Measurements from ENCODE around the gene TBATA. TPM values are rescaled to one million over a fixed set of nuclear protein-coding genes. Genes with fewer than 3 reads are reported as not detected.

Gene TBATA
- total RNA-seq, 2 experiments from 2014 or later = not detected

DNA sequence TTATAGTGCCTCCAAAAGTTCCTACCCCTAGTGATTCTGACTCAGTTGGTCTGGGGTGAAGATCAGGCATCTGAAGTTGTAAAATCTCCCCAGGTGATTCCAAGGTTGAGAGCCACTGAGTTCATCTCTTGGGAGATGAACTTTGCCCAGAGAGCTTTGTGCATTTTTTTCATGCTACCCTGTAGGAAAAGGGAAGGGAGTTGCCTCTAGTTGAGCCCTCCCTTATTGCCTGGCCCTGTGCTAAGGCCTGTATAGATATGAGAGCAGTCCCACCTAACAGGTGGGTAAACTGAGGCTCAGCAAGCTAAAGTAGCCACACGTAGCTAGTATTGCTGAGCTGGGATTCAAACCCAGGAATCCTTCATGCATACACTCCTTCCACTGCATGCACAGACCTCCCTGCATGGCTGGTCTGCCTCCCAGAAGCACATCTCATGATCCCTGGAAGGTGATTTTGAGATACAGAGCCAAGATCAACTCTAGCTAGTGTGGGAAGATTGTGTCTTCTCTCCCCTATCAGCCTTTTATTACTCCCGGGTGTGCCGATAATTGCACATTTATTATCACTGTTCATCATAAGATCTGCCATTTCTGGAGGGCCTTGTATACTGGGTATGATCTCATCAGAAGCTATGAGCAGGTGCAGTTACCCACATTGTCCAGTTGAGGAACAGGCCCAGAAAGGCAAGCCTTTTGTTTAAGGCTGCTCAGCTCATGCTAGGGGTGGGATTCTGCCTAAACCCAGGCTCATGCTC, 47.0 kb downstream of the TBATA start:
- no peaks in the 10 kb centered on the region for H3K27me3 Mint-ChIP-seq
- H3K36me3 Mint-ChIP-seq (ENCODE audit: low read depth) = no peaks in the 10 kb centered on the region
- no peak for DNase-seq
- H3K27ac Mint-ChIP-seq = no peak overlapping the region
- ATAC-seq = peak; percentile 55
- peaks cover 2% of the 10 kb centered on the region for H3K4me1 Mint-ChIP-seq
- no peak overlapping the region for H3K4me3 Mint-ChIP-seq
- intact Hi-C loops (cut with DNase I, micrococcal nuclease) = no loop called here
- H3K9me3 Mint-ChIP-seq (ENCODE audit: low read depth) = no peaks in the 10 kb centered on the region
- CTCF ChIA-PET = interaction anchor here (0.6 to 1.9 kb wide), 6 partner anchors 21 to 464 kb away, joined by 3 to 5 read pairs (median 3); no protein-coding TSS in a partner anchor
- POLR2A ChIA-PET = no interaction called here

DNA sequence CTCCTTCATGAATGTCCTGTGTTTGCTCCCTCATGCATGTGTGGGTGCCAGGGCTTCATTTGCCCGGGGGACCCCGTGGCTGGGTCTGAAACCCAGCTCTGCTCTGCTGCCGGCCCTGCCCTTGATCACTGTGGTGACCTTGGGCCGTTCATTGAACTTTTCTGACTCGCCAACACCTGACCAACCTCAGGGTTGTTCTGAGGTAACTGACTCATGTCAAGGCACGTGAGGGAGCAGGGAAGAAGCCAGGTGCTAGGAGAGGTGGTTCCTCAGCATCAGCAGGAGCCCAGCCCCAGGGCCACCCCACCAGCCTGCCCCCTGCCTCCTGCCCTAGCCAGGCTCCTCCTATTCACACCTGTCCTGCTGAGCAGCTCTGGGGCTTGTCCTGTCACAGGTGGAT, 47.9 kb downstream of the TBATA start:
- intact Hi-C loops (cut with DNase I, micrococcal nuclease) = no loop called here
- H3K27ac Mint-ChIP-seq = no peak overlapping the region
- ATAC-seq (no peak), DNase-seq (no peak)
- H3K9me3 Mint-ChIP-seq (ENCODE audit: low read depth) = no peaks in the 10 kb centered on the region
- no peaks in the 10 kb centered on the region for H3K4me1 Mint-ChIP-seq
- no peak overlapping the region for H3K4me3 Mint-ChIP-seq
- ChIA-PET POLR2A (no interaction called here), CTCF (no interaction called here)
- H3K36me3 Mint-ChIP-seq (ENCODE audit: low read depth) = no peaks in the 10 kb centered on the region
- no peaks in the 10 kb centered on the region for H3K27me3 Mint-ChIP-seq

DNA sequence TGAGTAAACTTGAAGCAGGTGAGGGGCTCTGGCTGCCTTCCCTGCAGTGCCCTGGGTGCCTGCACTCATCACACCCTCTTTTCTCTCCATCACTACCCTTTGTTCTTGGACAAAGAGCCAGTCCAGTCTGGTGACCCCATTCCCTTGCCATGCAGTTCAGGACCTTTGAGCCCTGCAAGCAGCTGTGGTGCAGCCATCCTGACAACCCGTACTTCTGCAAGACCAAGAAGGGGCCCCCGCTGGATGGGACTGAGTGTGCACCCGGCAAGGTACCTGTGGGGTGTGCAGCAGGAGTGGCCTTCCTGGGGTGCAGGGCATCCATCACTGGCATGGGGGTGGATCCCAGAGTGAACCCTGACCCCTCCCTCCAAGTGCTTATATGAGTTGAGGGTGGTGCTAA, 48.7 kb downstream of the TBATA start:
- ATAC-seq (no peak), DNase-seq (no peak)
- Mint-ChIP-seq H3K9me3 (ENCODE audit: low read depth) (no peaks in the 10 kb centered on the region), H3K27me3 (no peaks in the 10 kb centered on the region), H3K4me1 (no peaks in the 10 kb centered on the region), H3K4me3 (no peak overlapping the region), H3K27ac (no peak overlapping the region), H3K36me3 (ENCODE audit: low read depth) (no peaks in the 10 kb centered on the region)
- POLR2A ChIA-PET = no interaction called here
- intact Hi-C loops (cut with DNase I, micrococcal nuclease) = no loop called here
- CTCF ChIA-PET = interaction anchor here (0.7 kb wide), 1 partner anchor 118 kb away, joined by 3 read pairs; no protein-coding TSS in a partner anchor

DNA sequence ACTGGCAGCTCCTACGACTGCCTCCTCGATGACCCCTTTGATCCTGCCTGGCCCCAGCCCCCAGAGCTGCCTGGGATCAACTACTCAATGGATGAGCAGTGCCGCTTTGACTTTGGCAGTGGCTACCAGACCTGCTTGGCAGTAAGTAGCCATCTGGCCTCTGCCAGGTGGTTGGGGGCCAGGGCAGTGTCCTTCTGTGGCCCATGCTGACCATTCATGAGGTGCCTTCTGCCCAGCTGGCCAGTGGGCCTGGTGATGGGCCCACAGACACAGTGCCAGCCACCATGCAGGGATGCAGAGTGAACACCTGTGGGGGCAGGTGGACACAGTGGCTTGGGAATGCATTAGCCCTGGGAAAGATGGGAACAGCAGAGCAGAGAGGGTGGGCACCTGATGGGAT, 50.0 kb downstream of the TBATA start:
- ChIA-PET POLR2A (no interaction called here), CTCF (interaction anchor here (0.6 kb wide), 1 partner anchor 186 kb away, joined by 3 read pairs; no protein-coding TSS in a partner anchor)
- H3K27me3 Mint-ChIP-seq = no peaks in the 10 kb centered on the region

DNA sequence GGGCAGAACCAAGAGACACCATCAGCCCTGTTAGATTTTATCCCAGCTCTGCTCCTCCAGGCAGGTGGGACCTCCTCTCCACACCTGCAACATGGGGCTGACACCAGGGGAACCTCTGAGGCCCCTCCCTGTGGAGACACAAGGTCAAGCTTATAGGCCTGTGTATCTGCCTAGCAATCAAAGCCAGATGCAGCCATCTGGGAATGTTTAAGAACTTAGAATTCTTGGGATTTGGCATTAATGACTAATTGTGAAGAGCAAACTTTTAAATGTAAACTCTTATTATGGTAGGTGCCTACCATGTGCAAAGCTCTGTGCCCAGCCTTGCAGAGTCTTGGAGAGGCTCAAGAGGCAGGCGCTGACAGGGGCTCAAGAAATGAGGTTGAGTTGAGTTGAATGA, 52.1 kb downstream of the TBATA start:
- ChIA-PET POLR2A (no interaction called here), CTCF (interaction anchor here (0.6 to 0.9 kb wide), 2 partner anchors 155 to 929 kb away, joined by 3 to 4 read pairs; partner anchors contain the start of gene PCBD1)
- no peaks in the 10 kb centered on the region for H3K4me1 Mint-ChIP-seq
- no peaks in the 10 kb centered on the region for H3K36me3 Mint-ChIP-seq (ENCODE audit: low read depth)
- no peak for ATAC-seq
- no peaks in the 10 kb centered on the region for H3K27me3 Mint-ChIP-seq
- no peaks in the 10 kb centered on the region for H3K9me3 Mint-ChIP-seq (ENCODE audit: low read depth)
- no peak overlapping the region for H3K4me3 Mint-ChIP-seq
- no peak overlapping the region for H3K27ac Mint-ChIP-seq
- no peak for DNase-seq
- intact Hi-C loops (cut with DNase I, micrococcal nuclease) = no loop called here

More for the DNA sequence above, 50.0 kb downstream of the TBATA start:
- Mint-ChIP-seq H3K9me3 (ENCODE audit: low read depth) (no peaks in the 10 kb centered on the region), H3K27ac (no peak overlapping the region), H3K36me3 (ENCODE audit: low read depth) (no peaks in the 10 kb centered on the region), H3K4me1 (no peaks in the 10 kb centered on the region), H3K4me3 (no peak overlapping the region)
- intact Hi-C loops (cut with DNase I, micrococcal nuclease) = no loop called here
- ATAC-seq = no peak
- no peak for DNase-seq

DNA sequence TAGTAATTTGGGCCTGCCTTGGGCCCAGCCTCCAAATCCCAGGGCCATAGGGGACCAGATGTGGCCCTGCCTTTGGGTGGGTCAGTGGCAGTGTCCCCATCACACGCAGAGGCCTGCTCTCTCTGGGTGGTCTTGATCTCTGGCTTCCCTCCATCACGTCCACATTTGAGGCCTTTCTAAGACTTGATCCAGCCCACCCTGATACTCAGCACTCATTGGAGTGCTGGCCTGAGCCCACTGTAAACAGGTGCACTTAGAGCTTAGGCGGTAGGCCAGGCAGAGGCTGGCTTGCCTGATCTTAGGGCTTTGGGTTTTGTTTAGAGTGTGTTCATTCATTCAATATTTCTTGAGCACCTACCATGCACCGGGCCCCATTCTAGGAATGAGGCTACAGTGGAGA, 52.6 kb downstream of the TBATA start:
- ATAC-seq (no peak), DNase-seq (no peak)
- POLR2A ChIA-PET = no interaction called here
- CTCF ChIA-PET = no interaction called here
- no peaks in the 10 kb centered on the region for H3K36me3 Mint-ChIP-seq (ENCODE audit: low read depth)
- no peak overlapping the region for H3K27ac Mint-ChIP-seq
- no peak overlapping the region for H3K4me3 Mint-ChIP-seq
- no peaks in the 10 kb centered on the region for H3K4me1 Mint-ChIP-seq
- H3K9me3 Mint-ChIP-seq (ENCODE audit: low read depth) = no peaks in the 10 kb centered on the region
- H3K27me3 Mint-ChIP-seq = no peaks in the 10 kb centered on the region
- intact Hi-C loops (cut with DNase I, micrococcal nuclease) = no loop called here

DNA sequence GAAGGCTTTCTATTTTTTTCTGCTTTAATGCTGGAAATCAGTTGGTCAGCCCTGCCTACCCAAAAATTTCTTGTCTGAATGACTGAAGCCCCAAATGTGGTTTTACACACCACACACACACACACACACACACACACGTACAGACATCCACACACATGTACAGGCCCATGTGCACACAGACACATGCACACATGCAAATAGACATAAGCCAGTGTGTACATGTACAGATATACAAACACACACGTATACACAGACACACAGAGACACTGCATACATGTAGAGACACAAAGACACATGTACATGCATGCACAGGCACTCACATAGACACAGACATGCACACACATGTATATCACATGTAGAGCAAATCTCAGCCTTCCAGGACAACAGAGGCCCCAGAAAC, 54.2 kb downstream of the TBATA start:
- CTCF ChIA-PET = no interaction called here
- no peak overlapping the region for H3K27ac Mint-ChIP-seq
- intact Hi-C loops (cut with DNase I, micrococcal nuclease) = no loop called here
- ATAC-seq (no peak), DNase-seq (no peak)
- POLR2A ChIA-PET = no interaction called here
- no peaks in the 10 kb centered on the region for H3K9me3 Mint-ChIP-seq (ENCODE audit: low read depth)
- no peaks in the 10 kb centered on the region for H3K27me3 Mint-ChIP-seq
- H3K36me3 Mint-ChIP-seq (ENCODE audit: low read depth) = no peaks in the 10 kb centered on the region
- H3K4me1 Mint-ChIP-seq = no peaks in the 10 kb centered on the region
- H3K4me3 Mint-ChIP-seq = no peak overlapping the region

DNA sequence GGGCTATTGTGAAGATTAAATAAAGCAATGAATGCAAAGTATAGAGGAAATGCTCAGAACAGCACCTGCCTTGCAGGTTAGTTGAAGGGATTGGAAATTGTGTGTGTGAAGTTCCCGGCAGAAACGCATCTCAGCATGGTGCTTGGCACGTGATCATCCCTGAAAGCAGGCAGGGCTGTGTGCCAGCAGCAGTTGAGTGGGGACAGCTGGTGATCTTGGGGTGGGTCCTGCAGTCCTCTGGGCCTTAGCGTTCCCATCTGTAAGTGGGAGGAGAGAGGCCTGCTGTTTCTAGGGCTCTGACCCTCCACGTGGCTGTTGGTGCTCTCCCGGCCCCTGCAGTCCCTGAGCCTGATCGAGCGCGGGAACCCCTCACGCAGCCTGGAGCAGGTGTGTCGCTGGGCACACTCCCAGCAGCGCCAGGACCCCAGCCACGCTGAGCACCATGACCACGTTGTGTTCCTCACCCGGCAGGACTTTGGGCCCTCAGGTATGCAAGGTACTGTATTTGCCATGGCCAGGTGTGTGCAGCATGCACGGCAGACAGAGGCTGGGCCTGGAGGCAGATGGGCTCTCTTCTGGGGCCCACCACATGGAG, 55.3 kb downstream of the TBATA start:
- intact Hi-C loops (cut with DNase I, micrococcal nuclease) = no loop called here
- no peak overlapping the region for H3K4me3 Mint-ChIP-seq
- POLR2A ChIA-PET = no interaction called here

DNA sequence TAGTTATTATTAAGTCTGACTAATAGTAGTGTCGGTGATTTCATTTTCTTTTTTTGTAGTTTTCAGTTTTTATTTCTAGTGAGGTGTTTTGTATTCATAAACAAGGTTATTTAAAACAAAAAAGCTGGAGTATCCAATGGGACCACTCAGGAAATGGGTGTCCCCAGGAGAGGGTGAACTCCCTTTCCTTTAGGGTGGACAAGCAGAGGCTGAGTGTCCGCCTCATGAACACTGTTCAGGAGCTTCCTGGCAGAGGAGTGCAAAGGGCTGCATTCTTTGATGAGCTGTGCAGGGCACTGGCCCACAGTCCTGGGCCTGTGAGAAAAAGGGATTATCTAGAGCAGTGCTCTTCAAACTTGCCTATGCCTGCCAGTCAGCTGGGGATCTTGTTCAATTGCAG, 56.8 kb downstream of the TBATA start:
- ATAC-seq (no peak), DNase-seq (no peak)
- no peaks in the 10 kb centered on the region for H3K9me3 Mint-ChIP-seq (ENCODE audit: low read depth)
- CTCF ChIA-PET = interaction anchor here (0.6 kb wide), 1 partner anchor 252 kb away, joined by 3 read pairs; no protein-coding TSS in a partner anchor
- no peaks in the 10 kb centered on the region for H3K4me1 Mint-ChIP-seq
- no peak overlapping the region for H3K4me3 Mint-ChIP-seq
- no peaks in the 10 kb centered on the region for H3K36me3 Mint-ChIP-seq (ENCODE audit: low read depth)
- POLR2A ChIA-PET = no interaction called here
- no peaks in the 10 kb centered on the region for H3K27me3 Mint-ChIP-seq
- intact Hi-C loops (cut with DNase I, micrococcal nuclease) = no loop called here
- H3K27ac Mint-ChIP-seq = no peak overlapping the region

More for the DNA sequence above, 55.3 kb downstream of the TBATA start:
- no peaks in the 10 kb centered on the region for H3K9me3 Mint-ChIP-seq (ENCODE audit: low read depth)
- H3K4me1 Mint-ChIP-seq = no peaks in the 10 kb centered on the region
- DNase-seq (no peak), ATAC-seq (no peak)
- H3K36me3 Mint-ChIP-seq (ENCODE audit: low read depth) = no peaks in the 10 kb centered on the region
- no peak overlapping the region for H3K27ac Mint-ChIP-seq
- CTCF ChIA-PET = no interaction called here
- no peaks in the 10 kb centered on the region for H3K27me3 Mint-ChIP-seq

DNA sequence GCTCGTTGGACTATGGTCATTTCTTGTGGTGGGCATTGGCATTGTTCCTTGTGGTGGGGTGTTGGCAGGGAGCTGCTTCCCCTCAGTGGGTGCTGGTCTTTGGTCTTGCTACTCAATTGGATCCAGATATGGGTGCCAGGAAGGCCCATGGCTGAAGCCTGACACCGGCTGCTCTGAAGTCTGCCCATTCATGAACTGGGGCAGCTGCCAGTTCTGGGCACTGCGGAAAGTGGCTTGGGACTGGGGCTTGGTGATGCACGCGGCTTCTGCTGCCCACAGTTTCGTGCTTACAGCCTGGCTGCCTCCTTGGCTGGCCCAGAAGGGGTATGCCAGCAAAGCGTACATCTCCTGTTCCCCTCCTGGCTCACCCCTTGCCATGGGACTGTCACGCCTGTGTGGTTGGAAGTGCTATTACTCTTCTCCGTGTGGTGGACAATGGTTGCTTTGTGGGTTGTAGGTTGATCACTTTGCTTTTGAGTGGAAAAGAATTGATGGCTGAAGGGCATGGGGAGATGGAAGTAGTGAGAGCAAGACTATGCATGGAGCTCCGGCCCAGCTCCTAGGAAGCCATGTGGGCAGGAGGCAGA, 58.2 kb downstream of the TBATA start:
- ATAC-seq (no peak), DNase-seq (no peak)
- no peaks in the 10 kb centered on the region for H3K36me3 Mint-ChIP-seq (ENCODE audit: low read depth)
- POLR2A ChIA-PET = no interaction called here
- H3K27me3 Mint-ChIP-seq = no peaks in the 10 kb centered on the region
- H3K4me3 Mint-ChIP-seq = no peak overlapping the region
- intact Hi-C loops (cut with DNase I, micrococcal nuclease) = no loop called here
- CTCF ChIA-PET = no interaction called here
- no peak overlapping the region for H3K27ac Mint-ChIP-seq
- H3K4me1 Mint-ChIP-seq = no peaks in the 10 kb centered on the region
- no peaks in the 10 kb centered on the region for H3K9me3 Mint-ChIP-seq (ENCODE audit: low read depth)

DNA sequence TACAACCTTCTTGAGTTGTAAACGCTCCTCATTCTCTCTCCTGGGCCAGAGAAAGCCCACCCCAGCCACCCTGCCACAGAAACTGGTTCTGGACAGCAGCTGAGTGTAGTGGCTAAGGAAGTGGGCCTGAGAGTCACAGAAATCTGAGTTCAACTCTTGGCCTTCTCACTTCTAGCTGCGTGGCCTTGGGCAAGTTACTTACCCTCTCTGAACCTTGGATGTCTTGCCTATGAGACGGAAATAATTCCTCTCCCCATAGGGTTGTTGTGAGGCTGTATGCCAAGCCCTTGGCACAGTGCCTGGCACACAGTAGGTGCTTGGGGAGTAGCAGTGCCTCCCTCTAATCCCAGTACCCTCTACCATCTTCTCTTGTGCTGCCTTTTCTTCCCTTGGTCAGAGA, 61.4 kb downstream of the TBATA start:
- CTCF ChIA-PET = no interaction called here
- H3K4me1 Mint-ChIP-seq = no peaks in the 10 kb centered on the region
- no peaks in the 10 kb centered on the region for H3K27me3 Mint-ChIP-seq
- H3K36me3 Mint-ChIP-seq (ENCODE audit: low read depth) = no peaks in the 10 kb centered on the region
- no peak overlapping the region for H3K27ac Mint-ChIP-seq
- DNase-seq (no peak), ATAC-seq (no peak)
- POLR2A ChIA-PET = no interaction called here
- H3K4me3 Mint-ChIP-seq = no peak overlapping the region
- intact Hi-C loops (cut with DNase I, micrococcal nuclease) = no loop called here
- H3K9me3 Mint-ChIP-seq (ENCODE audit: low read depth) = no peaks in the 10 kb centered on the region

DNA sequence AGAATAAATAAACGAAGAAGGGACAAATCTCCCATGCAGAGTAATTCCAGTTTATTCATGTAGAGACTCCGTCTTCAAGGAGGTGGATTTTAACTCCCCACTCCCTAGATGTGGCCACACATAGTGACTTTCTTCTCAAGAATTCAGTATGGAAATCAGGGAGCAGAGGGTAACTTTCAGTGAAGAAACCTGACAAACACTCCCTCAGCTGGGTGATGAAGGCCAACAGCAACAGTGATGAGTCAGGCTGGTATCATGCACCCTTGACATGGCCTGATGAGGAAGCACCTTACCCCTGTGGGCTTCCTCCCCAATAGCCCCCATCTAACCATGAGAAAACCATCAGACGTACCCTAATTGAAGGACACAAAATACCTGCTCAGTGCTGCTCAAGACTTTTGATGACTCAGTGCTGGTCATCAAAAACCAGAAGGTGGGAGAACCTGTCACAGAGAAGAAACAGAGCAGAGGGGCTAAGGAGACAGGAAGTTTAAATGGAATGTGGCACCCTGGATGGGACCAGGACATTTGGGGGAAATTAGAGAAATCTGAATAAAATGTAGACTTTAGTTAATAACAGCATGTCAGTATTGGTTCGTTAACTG, 62.3 kb downstream of the TBATA start:
- Mint-ChIP-seq H3K36me3 (ENCODE audit: low read depth) (no peaks in the 10 kb centered on the region), H3K27ac (no peak overlapping the region), H3K4me3 (no peak overlapping the region), H3K9me3 (ENCODE audit: low read depth) (no peaks in the 10 kb centered on the region), H3K27me3 (no peaks in the 10 kb centered on the region), H3K4me1 (no peaks in the 10 kb centered on the region)
- DNase-seq (no peak), ATAC-seq (no peak)
- ChIA-PET POLR2A (no interaction called here), CTCF (no interaction called here)
- intact Hi-C loops (cut with DNase I, micrococcal nuclease) = no loop called here
